HL-60/S4 (cell line): ENCODE results near the gene ITGA2.
"Not testable (repeated sequence)": the region's sequence is repeated elsewhere in the genome, so short reads cannot be mapped to it uniquely, and the experiment has no call there.

Experiments used
- in situ Hi-C: fragments of 300-500 bp; cut with MboI; formaldehyde crosslinking; loops from 2 replicates; pipeline ENCODE4 v1.14.3; 2022; ENCODE audit warnings: low sequenced_read_pairs

ITGA2 gene

GRCh38 chr5:52989025-52989780, at the start of gene ITGA2:
ITGA2 (plus strand) TSS chr5:52989352; CDS start chr5:52989469, 117 bp downstream.
- in situ Hi-C loops = no loop called here

GRCh38 chr5:52943285-52943684, 45.9 kb upstream of the ITGA2 start:
- in situ Hi-C loops = no loop called here

- in situ Hi-C loops = no loop called here
Measured at GRCh38 chr5:52943808-52944207, 45.3 kb upstream of the ITGA2 start.

GRCh38 chr5:52945040-52945439, 44.1 kb upstream of the ITGA2 start:
- in situ Hi-C loops = no loop called here

- in situ Hi-C loops = no loop called here
Measured at GRCh38 chr5:52947208-52947607, 41.9 kb upstream of the ITGA2 start.

- in situ Hi-C loops = no loop called here
Measured at GRCh38 chr5:52947851-52948250, 41.3 kb upstream of the ITGA2 start.

- in situ Hi-C loops = no loop called here
Measured at GRCh38 chr5:52948418-52949076, 40.6 kb upstream of the ITGA2 start.

GRCh38 chr5:52950686-52951085, 38.5 kb upstream of the ITGA2 start:
- in situ Hi-C loops = no loop called here

GRCh38 chr5:52952483-52952882, 36.7 kb upstream of the ITGA2 start:
- in situ Hi-C loops = no loop called here

- in situ Hi-C loops = no loop called here
Measured at GRCh38 chr5:52956014-52956413, 33.1 kb upstream of the ITGA2 start.

- in situ Hi-C loops = no loop called here
Measured at GRCh38 chr5:52956915-52957747, 32.0 kb upstream of the ITGA2 start.

- in situ Hi-C loops = no loop called here
Measured at GRCh38 chr5:52961274-52961681, 27.9 kb upstream of the ITGA2 start.

GRCh38 chr5:52963636-52964035, 25.5 kb upstream of the ITGA2 start:
- in situ Hi-C loops = no loop called here

- in situ Hi-C loops = no loop called here
Measured at GRCh38 chr5:52964138-52964537, 25.0 kb upstream of the ITGA2 start.

- in situ Hi-C loops = not testable (repeated sequence)
Measured at GRCh38 chr5:52976157-52976556, 13.0 kb upstream of the ITGA2 start.

- in situ Hi-C loops = no loop called here
Measured at GRCh38 chr5:52977264-52977897, 11.8 kb upstream of the ITGA2 start.

GRCh38 chr5:52981507-52981906, 7.6 kb upstream of the ITGA2 start:
- in situ Hi-C loops = no loop called here

GRCh38 chr5:52983731-52984636, 5.2 kb upstream of the ITGA2 start:
- in situ Hi-C loops = no loop called here

GRCh38 chr5:52985306-52985705, 3.8 kb upstream of the ITGA2 start:
- in situ Hi-C loops = no loop called here

GRCh38 chr5:52987711-52988331, 1.3 kb upstream of the ITGA2 start:
- in situ Hi-C loops = no loop called here
